Activated CD4-positive, alpha-beta T cell treated with anti-CD3 and anti-CD28 coated beads for 48 hours (primary cell): Measurements from ENCODE around the gene TACR2.

Source experiments
- DNase-seq: peaks from one replicate; pipeline ENCODE4 v3.0.0-alpha.2; 2020

Gene TACR2

DNA sequence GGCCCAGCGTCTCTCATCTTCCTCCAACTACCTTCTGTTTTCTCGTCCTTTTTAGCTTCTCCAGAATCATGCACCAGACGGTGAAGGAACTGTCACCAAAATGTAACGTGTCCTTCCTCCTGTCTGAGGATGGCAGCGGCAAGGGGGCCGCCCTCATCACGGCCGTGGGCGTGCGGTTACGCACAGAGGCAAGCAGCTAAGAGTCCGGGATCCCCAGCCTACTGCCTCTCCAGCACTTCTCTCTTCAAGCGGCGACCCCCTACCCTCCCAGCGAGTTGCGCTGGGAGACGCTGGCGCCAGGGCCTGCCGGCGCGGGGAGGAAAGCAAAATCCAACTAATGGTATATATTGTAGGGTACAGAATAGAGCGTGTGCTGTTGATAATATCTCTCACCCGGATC, 15.8 kb downstream of the TACR2 start:
- DNase-seq: no peak

DNA sequence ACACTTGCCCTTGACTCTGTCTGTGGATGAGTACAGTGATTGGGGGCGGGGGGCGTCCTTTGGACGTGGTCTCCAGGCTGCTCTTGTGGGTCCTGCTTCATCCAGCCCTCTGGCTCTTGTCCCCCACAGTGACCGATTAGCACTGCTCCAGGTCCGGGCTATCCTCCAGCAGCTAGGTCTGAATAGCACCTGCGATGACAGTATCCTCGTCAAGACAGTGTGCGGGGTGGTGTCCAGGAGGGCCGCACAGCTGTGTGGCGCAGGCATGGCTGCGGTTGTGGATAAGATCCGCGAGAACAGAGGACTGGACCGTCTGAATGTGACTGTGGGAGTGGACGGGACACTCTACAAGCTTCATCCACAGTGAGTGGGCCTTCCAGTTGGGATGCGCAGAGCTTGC, 18.3 kb downstream of the TACR2 start:
- DNase-seq: no peak

DNA sequence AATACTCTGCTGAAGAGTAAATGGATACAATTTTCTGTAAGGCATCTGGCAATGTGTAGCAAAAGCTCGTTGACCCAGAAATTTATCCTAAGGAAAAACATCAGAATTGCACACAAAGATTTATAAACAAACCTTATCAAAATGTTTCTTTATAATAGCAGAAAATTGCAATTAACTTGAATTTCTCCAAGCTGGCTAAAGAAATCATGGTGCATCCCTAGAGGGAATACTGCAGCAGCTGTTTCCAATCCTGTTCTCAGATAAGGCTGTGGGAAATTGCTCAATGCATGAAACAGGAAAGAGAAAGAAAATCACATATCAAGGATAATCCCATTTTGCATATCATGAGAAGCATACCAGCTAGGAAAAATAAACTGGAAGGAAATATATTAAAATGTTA, 18.7 kb downstream of the TACR2 start:
- no peak for DNase-seq

DNA sequence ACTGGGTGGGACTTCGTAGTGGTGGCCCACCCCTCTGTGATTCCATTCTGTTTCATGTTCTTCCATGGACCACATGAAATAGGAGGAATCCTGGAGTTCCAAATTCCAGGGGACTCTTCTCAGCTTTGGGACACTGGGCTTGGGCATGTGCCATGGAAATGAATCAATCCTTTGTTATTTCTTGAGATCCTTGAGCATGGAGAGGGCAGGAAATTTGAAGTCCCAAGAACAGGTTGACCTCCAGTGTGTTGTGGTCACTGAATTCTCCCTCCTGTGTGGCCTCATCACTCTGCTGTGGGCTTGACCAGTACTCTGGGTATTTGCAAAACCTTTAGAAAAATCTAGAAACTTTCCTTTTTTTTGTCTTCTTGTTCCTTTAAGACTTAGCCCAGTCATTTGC, 22.7 kb downstream of the TACR2 start:
- DNase-seq: no peak

DNA sequence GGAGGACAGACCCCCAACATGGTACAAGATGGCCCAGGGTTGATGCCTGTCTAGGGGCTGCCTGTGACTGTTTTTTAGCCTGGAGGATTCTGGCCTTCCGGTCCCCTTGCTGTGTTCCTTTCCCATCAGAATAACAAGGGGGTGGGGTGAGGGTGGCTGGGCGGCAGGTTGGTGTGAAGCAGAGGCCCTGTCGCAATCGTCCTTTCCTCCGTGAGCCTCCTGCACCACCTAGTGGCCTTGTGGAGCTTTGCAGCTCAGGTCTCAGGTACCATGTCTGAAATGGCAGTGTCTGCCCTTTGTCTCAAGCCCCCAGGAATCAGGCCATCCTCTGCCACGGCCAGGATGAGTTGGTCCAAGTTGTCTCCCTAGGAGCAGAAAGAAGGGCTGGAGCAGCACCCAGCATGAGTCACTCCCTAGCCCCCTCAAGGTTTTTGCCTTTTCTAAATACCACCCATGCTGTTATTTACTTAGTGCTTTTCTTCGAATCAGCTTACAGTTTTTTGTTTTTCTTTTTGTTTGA, 24.2 kb downstream of the TACR2 start:
- peak; percentile 87 for DNase-seq

DNA sequence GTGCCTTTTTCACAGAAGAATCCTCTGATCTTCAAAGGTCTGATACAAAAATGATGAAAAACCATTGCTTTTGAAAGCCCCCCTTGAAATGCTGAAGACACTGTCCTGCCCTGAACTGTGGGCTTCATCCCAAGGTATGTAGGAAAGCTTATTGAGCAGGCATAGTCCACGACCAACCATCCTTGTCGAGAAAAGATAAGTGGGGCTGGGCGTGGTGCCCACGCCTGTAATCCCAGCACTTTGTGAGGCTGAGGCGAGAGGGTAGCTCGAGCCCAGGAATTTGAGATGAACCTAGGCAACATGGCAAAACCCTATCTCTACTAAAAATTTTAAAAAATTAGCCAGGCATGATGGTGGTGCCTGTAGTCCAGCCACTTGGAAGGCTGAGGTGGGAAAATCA, 25.6 kb downstream of the TACR2 start:
- no peak for DNase-seq

DNA sequence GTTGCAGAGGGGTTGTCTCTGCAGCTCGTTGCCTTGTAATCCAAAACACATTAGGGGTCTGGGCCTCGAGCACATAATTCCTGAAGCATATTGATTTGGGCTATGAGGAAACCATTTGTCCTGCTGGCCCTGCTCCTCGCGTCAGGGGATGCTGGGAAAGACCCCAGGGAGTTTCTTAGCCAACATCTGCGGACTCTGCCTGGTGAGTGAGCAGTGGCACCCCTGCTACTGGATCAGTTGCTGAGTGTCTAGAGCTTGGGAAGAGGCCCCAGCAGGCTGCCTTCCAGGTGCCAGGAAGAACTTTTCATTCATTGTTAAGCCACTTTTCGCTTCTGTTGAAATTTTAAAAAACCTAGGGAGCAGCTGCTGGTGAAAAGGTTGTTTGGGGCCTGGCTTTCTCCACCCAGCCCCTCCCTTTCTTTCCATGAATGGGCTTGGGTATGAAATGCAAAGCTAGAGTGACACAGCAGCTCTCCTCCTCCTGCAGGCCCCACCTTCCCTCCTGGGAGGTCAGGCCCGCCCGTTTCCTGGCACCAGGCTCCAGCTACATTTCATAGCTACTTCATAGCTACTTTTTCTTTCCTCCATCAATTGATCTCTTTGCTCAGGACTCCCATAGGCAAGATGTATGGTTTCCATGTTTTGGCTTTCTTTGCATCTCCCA, 26.8 kb downstream of the TACR2 start:
- no peak for DNase-seq

DNA sequence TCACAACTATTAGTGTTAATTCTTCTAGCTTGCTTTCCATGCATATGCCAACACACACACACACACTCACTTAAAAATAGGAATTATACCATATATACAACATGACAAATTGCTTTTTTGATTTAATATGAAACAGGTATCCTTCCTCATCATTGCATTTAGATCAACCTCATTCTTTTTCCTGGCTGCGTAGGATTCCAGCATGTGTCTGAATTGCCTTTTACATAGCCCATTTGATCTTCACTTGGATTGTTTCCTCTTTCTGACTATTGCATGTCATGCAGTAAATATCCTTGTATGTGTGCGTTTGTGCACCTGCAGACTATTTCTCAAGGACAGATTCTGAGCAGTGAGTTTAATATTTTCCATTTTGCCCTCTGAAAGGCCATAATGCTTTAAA, 28.2 kb downstream of the TACR2 start:
- no peak for DNase-seq

DNA sequence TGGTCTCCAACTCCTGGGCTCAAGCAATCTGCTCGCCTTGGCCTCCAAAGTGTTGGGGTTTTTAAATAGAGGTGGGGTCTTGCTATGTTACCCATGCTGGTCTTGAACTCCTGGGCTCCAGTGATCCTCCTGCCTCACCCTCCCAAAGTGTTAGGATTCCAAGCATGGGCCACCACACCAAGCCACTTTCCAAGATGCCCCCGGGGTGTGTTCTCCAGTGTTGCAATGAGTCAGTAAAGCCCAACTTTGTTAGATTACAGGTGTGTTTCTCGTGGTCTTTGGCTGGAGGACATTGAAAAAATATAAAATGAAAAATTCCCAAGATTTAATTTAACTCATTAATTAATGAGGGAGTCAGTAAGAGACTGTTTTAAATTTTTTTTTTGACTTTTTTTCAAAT, 29.2 kb downstream of the TACR2 start:
- no peak for DNase-seq

DNA sequence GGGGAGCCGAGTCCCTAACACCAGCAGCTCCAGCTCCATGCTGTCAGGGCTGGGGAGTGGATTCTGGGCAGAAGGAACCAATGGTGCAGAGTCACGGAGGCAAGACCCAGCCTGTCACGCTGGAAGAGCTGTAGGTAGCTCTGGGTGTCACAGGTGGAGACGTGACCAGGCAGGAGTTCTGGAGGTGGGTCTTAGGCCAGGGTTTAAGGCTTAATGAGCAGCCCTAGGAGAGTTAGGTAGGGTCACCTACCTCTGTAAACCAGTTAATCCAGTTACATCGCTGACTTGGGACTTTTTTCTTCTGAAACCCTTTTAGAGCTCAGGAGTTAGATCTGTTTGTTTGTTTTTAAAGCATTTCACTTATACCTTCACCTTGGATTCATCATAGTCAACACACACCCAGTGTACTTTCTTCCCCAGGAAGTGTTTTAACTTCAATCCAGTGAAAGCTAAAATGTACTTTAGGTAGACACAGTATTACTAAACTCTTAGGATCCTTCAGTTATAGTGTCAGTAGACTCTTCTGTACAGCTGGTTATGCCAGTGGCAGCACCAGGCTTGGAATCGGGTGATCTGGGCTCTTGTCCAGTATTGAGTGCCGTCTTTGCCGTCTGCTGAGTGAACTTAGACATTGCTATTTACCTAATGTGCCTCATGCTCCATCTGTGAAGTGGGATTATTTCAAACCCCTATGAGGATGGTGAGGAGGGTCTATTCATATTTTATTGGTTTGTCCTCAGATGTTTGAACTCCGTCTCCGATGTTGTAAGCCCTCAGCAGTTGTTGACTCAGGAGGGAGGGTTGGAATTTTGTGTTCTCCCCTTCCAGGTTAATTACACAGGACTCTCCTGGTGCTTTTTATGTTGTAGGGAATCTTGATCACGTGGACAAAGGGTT, 31.0 kb downstream of the TACR2 start:
- no peak for DNase-seq

DNA sequence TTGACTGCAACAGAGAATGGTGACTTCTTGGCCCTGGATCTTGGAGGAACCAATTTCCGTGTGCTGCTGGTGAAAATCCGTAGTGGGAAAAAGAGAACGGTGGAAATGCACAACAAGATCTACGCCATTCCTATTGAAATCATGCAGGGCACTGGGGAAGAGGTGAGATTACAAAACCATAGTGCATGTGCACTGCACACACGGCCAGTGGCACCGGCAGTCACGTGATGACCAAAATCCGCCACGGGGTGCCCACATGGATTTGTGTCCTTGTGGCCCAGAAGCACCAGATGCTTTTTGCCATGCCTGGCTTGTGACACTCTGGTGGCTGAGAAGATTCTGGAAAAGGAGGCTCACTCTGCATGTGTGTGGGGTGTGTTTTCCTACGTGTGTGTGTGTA, 32.4 kb downstream of the TACR2 start:
- DNase-seq: no peak

DNA sequence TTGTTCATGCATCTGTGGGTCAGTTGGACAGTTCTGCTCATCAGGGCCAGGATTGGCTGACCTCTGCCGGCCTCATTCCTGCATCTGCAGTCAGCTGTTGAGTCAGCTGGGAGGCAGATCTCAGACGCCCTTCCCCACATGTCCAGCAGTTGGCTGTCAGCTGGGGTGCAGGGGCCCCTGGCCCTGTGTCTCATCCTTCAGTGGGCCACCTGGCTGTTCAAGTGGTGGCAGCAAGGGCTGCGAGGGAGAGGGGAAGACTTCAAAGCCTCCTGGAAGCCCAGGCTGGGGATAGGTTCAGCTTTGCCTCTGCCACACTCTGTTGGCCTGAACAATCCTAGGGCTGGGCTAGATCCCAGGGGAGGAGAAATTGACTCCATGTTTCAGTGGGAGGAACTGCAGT, 33.2 kb downstream of the TACR2 start:
- DNase-seq: no peak

DNA sequence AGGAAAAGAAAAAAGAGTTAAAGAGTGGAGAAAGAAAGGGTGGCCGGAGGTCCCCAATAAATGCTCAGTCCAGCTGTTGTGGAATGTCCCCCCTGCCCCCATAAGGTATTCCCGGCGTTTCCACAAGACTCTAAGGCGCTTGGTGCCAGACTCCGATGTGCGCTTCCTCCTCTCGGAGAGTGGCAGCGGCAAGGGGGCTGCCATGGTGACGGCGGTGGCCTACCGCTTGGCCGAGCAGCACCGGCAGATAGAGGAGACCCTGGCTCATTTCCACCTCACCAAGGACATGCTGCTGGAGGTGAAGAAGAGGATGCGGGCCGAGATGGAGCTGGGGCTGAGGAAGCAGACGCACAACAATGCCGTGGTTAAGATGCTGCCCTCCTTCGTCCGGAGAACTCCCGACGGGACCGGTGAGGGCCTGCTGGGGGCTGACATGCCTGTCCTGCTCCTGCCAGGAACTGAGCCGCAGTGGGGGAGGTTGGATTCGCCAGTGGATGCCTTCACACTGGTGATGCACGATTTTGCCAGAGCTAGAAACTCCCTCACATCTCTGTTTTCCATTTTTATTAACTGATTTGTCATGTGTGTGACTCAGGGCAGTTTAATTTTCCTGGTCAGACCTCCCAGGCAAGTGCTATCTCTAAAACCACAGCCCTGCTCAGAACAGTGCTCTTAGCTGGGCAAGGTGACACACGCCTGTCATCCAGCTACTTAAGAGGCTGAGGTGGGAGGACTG, 34.2 kb downstream of the TACR2 start:
- no peak for DNase-seq

DNA sequence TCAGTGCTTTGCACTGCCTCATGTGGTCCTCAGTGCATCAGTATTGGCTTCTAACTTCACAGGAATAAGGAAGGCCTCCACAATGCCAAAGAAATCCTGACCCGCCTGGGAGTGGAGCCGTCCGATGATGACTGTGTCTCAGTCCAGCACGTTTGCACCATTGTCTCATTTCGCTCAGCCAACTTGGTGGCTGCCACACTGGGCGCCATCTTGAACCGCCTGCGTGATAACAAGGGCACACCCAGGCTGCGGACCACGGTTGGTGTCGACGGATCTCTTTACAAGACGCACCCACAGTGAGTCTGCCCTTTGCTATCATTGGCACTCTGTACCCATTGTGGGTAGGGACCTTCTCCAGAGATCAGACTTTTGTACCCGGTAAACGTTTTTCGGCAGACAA, 36.9 kb downstream of the TACR2 start:
- DNase-seq: no peak

DNA sequence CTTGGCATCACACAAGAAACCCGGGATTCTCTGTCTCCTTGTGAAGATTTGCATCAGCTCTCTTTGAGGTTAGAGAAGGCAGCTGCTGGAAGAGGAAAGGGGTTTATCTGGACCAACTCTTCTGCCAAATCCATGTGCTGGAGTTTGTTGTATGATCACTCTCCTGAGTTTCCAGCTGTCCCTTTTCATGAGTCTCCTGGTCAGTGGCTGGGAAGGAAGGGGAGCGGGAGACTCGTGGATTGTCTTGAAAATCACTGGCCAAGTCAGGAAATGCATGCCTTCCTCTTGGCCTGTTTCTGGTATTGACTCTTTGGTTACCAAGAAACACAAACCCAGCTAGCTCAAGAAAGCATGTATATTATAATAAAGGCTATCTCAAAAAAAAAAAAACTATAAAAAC, 38.8 kb downstream of the TACR2 start:
- DNase-seq: no peak

DNA sequence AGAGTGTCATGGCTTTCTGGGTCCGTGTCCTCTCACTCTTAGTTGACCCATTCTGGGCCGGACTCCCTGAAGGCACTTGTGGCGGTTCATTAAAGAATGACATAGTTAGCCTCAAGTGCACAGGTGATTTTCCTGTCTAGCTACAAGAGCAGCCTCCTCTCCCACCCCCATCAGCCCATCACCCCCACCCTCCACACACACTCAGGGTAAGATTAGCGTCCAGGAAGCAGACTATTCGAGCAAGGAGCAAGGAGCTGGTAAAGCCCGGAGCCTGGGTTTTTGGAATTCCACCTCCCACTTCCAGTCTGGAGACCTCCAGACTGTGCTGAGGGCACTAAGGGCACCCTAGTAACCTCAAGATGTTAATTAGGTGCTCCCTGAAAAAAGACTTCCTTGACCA, 39.5 kb downstream of the TACR2 start:
- DNase-seq: no peak

DNA sequence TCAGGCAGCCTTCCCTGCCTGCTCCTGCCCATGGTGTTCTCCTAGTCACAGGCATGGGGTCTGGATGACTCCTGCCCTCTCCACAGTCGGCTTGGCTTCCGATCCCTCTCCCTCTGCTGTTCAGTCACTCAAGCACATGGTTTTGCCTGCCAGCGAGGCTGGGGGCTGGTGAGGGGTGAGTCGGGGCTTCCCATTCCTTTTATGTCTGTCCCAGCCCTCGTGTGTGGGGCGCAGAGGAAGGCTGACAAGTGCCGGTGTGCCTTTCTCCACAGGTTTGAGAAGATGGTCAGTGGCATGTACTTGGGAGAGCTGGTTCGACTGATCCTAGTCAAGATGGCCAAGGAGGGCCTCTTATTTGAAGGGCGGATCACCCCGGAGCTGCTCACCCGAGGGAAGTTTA, 40.1 kb downstream of the TACR2 start:
- no peak for DNase-seq

DNA sequence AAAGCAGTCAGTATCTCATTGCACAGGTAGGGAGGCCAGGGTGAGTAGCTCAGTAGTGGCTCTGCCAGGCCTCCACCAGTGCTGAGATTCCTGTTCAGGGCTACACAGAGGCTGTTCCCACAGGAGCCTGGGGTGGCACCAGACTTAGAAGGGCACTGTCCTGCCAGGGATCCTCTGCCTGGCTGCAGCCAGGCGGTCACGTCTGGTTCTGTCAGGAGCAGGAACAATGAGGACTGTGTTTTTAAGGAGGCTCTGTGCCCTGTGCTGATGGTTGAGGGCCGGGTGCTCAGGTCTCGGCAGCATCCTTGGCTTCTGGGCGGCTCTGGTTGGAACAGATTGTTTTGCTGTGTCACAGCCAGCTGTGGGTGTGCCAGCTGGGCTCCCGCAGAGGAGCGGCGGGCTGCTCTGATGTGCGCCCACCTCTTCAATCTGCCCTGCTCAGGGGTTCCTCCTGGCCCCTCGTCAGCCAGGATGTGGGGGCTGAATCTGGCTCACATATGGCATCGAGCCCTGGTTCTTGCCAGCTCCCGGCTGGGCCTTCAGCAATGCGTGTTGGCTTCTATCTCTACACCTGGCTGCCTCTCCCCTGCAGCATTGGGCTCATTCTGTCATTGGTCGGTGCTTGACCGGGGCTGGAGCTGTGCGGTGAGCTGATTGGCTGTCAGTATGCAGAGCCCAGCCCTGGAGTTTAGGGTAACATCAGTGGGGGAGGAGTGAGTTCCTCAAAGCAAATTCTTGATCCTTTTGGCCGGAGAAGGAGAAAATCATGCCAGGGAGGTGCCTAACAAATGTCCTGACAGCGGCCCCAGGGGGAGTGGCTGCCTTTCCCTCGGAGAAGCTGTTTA, 41.2 kb downstream of the TACR2 start:
- DNase-seq: no peak

DNA sequence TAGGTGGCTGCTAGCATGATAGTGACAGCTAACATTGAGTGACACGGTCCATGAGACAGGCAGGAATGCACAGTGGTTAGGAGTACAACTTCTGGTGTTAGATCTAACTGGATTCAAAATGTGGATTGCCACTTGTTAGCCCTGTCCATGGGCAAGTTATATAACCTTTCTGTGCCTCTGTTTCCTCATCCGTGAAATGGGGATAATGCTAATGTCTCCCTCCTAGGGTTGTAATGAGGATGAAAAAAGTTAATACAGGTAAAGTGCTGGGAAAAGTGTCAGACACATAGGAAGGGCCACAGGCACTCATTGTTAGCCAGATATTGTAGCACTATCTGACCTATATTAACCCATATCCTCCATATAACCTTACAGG, 41.8 kb downstream of the TACR2 start:
- no peak for DNase-seq

DNA sequence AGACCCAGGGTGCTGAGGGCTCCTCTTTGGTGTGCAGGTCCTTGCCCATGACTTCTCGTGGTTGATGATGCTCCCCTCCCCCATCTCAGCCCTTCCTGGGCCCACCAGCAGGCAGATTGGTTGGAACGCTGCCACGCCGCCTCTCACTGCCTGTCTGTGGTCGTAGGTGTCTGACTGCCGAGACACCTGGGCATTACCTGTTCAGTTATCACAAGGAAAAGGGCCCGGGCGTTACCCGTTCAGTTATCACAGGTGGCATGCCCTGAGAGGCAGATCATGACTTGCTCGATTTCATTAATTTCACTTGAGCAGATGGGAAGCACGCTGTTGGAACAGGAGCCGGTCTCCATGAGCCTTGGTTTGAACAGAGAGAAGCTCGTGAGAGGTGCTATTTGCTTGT, 42.5 kb downstream of the TACR2 start:
- DNase-seq: no peak

DNA sequence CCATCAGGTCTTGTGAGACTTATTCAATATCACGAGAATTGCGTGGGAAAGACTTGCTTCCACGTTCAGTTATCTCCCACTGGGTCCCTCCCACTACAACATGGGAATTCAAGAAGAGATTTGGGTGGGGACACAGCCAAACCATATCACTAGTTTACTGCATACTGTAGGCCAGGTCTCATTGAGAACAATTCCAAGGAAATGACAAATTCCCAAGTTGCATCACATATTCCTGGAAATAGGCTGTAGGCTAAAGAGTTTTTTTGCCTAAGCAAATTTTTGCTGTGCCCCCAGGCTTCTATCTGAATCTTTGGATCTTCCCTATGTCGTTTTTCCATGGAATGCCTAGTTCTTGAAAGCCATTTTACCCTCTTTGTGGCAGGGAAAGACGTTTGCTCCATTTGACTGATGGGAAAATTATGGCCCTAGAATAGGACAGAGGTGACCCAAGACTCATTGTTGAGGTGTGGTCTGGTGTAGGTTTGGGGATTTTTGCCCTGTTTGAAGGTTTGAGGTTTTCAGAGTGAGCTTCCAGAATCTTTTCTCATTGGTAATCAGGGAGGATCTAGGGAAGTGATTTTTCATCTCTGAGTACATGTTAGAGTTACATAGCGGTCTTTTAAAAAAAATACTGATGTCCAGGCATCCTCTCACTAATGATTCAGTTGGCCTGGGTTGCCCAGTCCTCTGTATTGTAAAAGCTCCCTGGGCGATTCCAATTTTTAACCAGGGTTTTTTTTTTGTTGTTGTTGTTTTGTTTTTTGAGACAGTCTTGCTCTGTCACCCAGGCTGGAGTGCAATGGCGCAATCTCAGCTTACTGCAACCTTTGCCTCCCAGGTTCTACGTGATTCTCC, 44.4 kb downstream of the TACR2 start:
- DNase-seq: no peak

DNA sequence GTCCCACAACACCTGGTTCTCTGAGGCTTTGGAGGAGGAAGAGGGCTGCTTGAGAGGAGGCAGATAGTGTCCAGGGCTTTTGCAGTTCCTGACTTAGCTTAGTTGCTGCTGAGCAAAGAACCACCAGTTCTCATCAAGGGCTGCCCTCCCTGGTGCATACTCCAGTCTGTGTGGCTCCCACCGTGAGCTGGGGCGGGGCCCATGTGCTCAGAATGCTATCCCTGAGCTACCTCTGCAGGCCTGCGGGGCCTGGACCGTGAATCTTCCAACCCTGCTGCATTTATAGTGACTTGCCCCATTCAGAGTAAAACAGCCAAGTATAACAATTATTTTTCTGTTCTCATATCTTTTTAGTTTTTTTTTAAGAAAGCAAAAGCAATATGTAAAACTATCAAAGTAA, 49.2 kb downstream of the TACR2 start:
- DNase-seq: no peak
